GM19324 (cell line): ENCODE results near the gene HFE.
"Not testable (repeated sequence)": the region's sequence is repeated elsewhere in the genome, so short reads cannot be mapped to it uniquely, and the experiment has no call there.

Experiments used
- ATAC-seq: cut with Tn5 transposase; IDR thresholded peaks from one replicate; pipeline ENCODE4 v1.9.1; 2021; ENCODE audit warnings: mild to moderate bottlenecking, moderate library complexity; ENCODE audit not compliant: unreplicated experiment, low FRiP score

Gene HFE

GRCh38 chr6:26087284-26088115 is at the start of gene HFE:
TSS of gene HFE (plus strand) at chr6:26087429. CDS start at chr6:26087441, 12 bp downstream.
- no peak for ATAC-seq

GRCh38 chr6:26041946-26042345 is 45.3 kb upstream of the HFE start:
- no peak for ATAC-seq

GRCh38 chr6:26043384-26044139 is 43.7 kb upstream of the HFE start:
- peak; percentile 71 for ATAC-seq

- ATAC-seq = peak; percentile 29
Measured at GRCh38 chr6:26044140-26045064, 42.8 kb upstream of the HFE start.

GRCh38 chr6:26045065-26045927 is 41.9 kb upstream of the HFE start:
- ATAC-seq = peak; percentile 56

GRCh38 chr6:26045928-26046368 is 41.3 kb upstream of the HFE start:
- ATAC-seq = no peak

- not testable (repeated sequence) for ATAC-seq
Measured at GRCh38 chr6:26047329-26047728, 39.9 kb upstream of the HFE start.

GRCh38 chr6:26048590-26048989 is 38.6 kb upstream of the HFE start:
- ATAC-seq = no peak

GRCh38 chr6:26051665-26052310 is 35.4 kb upstream of the HFE start:
- ATAC-seq = no peak

GRCh38 chr6:26052762-26053250 is 34.4 kb upstream of the HFE start:
- not testable (repeated sequence) for ATAC-seq

GRCh38 chr6:26053992-26054780 is 33.0 kb upstream of the HFE start:
- ATAC-seq = no peak

GRCh38 chr6:26054781-26055718 is 32.2 kb upstream of the HFE start:
- ATAC-seq = peak; percentile 37

GRCh38 chr6:26055719-26056582 is 31.3 kb upstream of the HFE start:
- ATAC-seq = peak; percentile 84

GRCh38 chr6:26056583-26057350 is 30.5 kb upstream of the HFE start:
- ATAC-seq = no peak

- ATAC-seq = no peak
Measured at GRCh38 chr6:26057899-26058298, 29.3 kb upstream of the HFE start.
